Fibroblast of lung (primary cell): ENCODE measurements around the gene TOX2.

Experiments used
- CTCF ChIP-seq, 2 donors: IDR thresholded peaks in 1 of 2; conservative IDR thresholded peaks in 1 of 2; 1 replicate in 1 of 2; 2 replicates in 1 of 2; pipeline ENCODE4 v1.5.1; 2011 to 2012; ENCODE audit warnings: low read length in 2 of 2, control low read depth in 1 of 2, inconsistent platforms in 1 of 2, low read depth in 1 of 2, mild to moderate bottlenecking in 1 of 2
- EZH2 ChIP-seq: IDR thresholded peaks from 2 replicates; pipeline ENCODE4 v1.5.1; 2012; ENCODE audit warnings: low read length, control low read depth, mild to moderate bottlenecking; ENCODE audit errors: missing control alignments

- TF ChIP-seq EZH2 (no peak), CTCF (conservative IDR thresholded peaks at IDR 0.05 in 1 of 2, IDR thresholded peaks at IDR 0.05 in 1 of 2; ENCODE audit: low read depth in 1 of 2, low read length in 2 of 2) (no peak)
Observed at GRCh38 chr20:44089987-44090674, 175.5 kb downstream of the TOX2 start.
